Measurements from ENCODE around the gene FGD5.

The FGD5 gene

DNA sequence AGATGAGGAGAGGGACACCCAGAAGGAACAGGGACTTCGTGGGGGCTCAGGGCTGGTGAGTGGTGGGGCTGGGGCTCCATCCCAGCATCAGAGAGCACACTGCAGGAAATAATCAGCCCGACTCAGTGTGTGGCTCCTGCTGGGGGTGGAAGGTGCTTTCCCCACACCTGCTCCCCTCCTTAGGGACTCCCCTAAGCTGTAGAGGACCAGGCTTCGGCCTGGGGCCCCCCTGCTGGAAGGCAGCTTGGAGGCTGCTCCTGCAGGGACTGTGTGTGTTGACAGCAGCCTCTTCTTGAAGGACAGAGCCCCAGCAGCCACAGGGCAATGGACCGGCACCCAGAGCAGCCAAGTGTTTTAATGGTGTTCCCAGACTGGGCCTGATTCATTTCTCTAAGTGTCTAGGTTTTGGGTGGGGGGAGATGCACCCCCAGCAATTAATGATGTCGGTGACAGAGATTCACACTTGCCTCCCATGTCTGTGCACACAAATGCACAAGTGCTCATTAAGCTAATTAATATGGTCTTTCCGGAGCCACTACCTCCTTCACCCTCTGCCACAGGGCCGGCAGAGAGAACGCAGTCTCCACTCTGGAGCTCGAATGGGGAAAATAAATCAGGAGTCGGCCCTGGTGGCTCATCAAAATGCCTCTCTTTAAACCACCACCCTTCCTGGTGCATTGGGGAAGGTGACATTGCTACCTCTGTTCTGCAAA lies 16.9 kb upstream of the FGD5 start:
- DNase-seq (ENCODE audit: low read depth) = no peak
- Histone ChIP-seq H3K4me1 (ENCODE audit: control insufficient read depth, insufficient read depth, low read length) (no peaks in the 10 kb centered on the region), H3K27me3 (replicated peaks; ENCODE audit: control insufficient read depth, insufficient read depth, low read length) (peaks cover 37% of the 10 kb centered on the region)

DNA sequence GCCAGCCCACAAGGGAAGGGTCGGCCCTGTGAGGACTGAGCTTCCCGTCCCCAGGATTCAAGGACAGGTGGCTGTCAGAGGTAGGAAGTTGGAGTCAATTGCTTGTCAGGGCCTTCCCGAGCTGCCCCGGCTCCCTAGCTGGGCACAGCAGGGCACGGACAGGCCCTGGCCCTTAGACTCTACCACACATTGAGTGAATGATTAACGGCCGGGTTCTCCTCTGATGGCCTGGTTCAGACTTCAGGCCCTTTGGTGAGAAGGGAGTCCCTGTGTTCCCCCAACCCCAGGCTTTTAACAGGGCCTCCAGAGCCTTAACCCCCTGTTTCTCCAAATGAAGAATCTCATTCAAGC lies 16.4 kb upstream of the FGD5 start:
- Histone ChIP-seq H3K36me3 (ENCODE audit: control insufficient read depth, insufficient read depth, low read length, severe bottlenecking) (no peaks in the 10 kb centered on the region), H3K9ac (ENCODE audit: low read length) (no peak overlapping the region), H3K4me1 (ENCODE audit: control insufficient read depth, insufficient read depth, low read length) (no peaks in the 10 kb centered on the region), H3K4me3 (ENCODE audit: low read length) (no peak overlapping the region), H3K27me3 (replicated peaks; ENCODE audit: control insufficient read depth, insufficient read depth, low read length) (peaks cover 35% of the 10 kb centered on the region), H3K9me3 (ENCODE audit: control insufficient read depth, low read length) (no peaks in the 10 kb centered on the region)
- no peak for DNase-seq (ENCODE audit: low read depth)

More for the DNA sequence above, 16.9 kb upstream of the FGD5 start:
- no peaks in the 10 kb centered on the region for H3K9me3 ChIP-seq (ENCODE audit: control insufficient read depth, low read length)
- no peaks in the 10 kb centered on the region for H3K36me3 ChIP-seq (ENCODE audit: control insufficient read depth, insufficient read depth, low read length, severe bottlenecking)
- no peak overlapping the region for H3K4me3 ChIP-seq (ENCODE audit: low read length)
- no peak overlapping the region for H3K9ac ChIP-seq (ENCODE audit: low read length)

DNA sequence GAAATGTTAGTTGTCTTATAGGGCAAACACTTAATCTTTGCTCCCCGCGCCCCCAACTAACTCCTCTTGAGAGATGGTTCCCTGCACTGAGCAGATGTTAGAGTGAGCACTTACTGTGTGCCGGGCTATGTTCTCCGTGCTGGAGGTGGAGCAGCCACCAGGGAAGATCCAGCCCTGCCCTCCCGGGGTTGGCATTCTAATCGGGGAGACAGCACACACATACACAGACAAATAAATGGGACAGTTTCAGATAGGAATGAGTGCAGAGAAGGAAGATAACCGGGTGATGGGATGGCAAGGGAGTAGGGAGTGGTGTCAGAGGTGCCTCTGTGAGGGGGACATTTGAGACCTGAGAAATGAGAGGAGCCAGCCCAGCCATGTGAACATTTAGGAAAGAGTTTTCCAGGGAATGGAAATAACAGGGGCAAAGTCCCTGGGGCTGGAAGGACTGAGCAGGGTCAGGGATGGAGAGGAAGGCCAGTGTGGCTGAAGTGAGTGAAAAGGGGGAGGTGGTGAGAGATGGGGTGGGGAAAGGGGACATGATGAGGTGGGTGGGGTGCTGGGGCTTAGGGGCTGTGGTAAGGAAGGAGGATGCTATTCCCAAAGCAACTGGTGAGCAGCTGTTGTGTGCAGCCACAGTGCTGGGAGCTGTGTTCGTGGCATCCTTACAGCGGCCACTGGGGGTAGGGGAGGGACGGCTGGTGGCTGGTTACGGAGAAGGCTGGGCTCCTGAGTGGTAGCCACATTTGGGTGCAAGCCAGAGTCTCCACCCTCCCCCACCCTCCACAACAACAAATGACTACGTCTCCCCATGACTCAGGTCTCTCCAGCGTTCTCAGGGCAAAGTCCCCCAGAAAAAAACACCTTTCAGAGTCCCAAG lies 15.4 kb upstream of the FGD5 start:
- peaks cover 40% of the 10 kb centered on the region for H3K27me3 ChIP-seq (replicated peaks; ENCODE audit: control insufficient read depth, insufficient read depth, low read length)
- H3K36me3 ChIP-seq (ENCODE audit: control insufficient read depth, insufficient read depth, low read length, severe bottlenecking) = no peaks in the 10 kb centered on the region
- H3K4me1 ChIP-seq (ENCODE audit: control insufficient read depth, insufficient read depth, low read length) = no peaks in the 10 kb centered on the region
- H3K9ac ChIP-seq (ENCODE audit: low read length) = no peak overlapping the region
- DNase-seq (ENCODE audit: low read depth) = no peak
- no peaks in the 10 kb centered on the region for H3K9me3 ChIP-seq (ENCODE audit: control insufficient read depth, low read length)
- H3K4me3 ChIP-seq (ENCODE audit: low read length) = no peak overlapping the region

- no peak overlapping the region for H3K4me3 ChIP-seq (ENCODE audit: low read length)
- peaks cover 37% of the 10 kb centered on the region for H3K27me3 ChIP-seq (replicated peaks; ENCODE audit: control insufficient read depth, insufficient read depth, low read length)
- H3K4me1 ChIP-seq (ENCODE audit: control insufficient read depth, insufficient read depth, low read length) = no peaks in the 10 kb centered on the region
- DNase-seq (ENCODE audit: low read depth) = no peak
- no peak overlapping the region for H3K9ac ChIP-seq (ENCODE audit: low read length)
- no peaks in the 10 kb centered on the region for H3K9me3 ChIP-seq (ENCODE audit: control insufficient read depth, low read length)
- no peaks in the 10 kb centered on the region for H3K36me3 ChIP-seq (ENCODE audit: control insufficient read depth, insufficient read depth, low read length, severe bottlenecking)
Observed at GRCh38 chr3:14803981-14804834, 14.6 kb upstream of the FGD5 start.

DNA sequence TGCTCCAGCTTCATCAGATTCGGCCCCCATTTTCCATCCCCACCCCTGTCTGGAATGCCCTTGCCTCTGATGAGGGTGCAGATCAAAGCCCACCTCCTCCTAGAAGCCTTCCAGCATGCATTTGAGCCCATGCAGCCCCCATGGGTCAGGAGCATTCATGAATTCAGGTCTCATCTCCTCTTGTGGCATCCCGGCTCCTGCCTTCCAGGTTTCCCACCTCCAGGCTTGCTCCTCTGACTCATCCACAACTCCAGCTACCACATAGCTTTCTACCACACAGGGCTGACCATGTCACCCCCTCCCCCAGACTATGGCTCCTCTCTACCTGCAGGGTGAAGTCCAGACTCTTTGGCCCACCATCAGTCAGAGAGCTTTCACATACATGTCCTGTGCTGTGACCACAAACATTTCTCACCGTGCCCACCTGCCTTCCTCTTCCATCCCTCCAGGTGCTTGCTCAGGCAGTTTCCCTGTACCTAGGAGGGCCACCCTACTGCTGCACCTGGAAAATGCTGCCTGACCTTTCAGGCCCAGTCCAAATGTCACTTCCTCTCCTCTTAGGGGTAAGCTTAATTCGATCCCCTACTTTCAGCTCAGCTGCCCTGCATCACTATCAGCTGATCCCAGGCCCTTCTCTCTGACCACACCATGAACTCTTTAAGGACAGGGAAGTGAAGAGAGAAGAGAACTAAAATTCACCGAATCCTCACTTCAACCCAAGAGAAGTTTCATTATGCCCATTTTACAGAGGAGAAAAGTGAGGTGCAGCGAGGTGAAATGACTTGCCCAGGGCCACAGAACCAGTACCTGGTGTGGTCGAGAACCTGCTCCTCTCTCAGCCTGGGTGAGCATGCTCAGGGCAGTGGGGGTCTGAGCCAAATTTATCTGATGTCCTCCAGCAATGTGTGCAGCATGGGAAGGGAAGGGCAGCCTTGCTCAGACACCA lies 13.7 kb upstream of the FGD5 start:
- Histone ChIP-seq H3K4me1 (ENCODE audit: control insufficient read depth, insufficient read depth, low read length) (no peaks in the 10 kb centered on the region), H3K9ac (ENCODE audit: low read length) (no peak overlapping the region), H3K36me3 (ENCODE audit: control insufficient read depth, insufficient read depth, low read length, severe bottlenecking) (no peaks in the 10 kb centered on the region), H3K4me3 (ENCODE audit: low read length) (no peak overlapping the region), H3K9me3 (ENCODE audit: control insufficient read depth, low read length) (no peaks in the 10 kb centered on the region), H3K27me3 (replicated peaks; ENCODE audit: control insufficient read depth, insufficient read depth, low read length) (peaks cover 45% of the 10 kb centered on the region)
- no peak for DNase-seq (ENCODE audit: low read depth)

DNA sequence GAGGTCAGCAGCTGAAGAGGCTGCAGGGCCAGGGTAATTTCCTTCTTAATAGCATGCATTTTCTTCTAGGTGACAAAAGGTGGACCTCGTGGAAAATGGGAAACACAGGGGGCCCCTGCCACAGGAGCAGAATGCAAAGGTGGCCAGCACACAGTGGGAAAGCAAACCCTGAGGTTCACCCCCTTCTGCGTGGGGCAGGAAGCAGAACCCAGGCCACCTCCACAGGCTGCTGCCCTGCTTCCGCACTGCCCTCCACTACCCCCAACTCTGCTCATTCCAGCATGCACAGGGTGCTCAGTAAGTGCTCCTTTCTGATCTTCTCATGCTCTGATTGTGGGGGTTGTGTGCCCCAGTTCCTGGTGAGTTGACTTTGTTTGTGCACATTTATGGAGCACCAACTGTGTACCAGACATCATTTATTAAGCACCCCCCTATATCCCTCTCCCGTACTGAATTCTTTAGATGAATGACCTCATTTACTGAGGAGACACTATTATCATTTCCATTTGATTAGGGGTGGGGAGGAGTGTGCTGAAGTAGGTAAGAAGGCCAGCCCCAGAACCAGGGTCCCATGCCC lies 12.7 kb upstream of the FGD5 start:
- Histone ChIP-seq H3K4me3 (ENCODE audit: low read length) (no peak overlapping the region), H3K9ac (ENCODE audit: low read length) (no peak overlapping the region), H3K36me3 (ENCODE audit: control insufficient read depth, insufficient read depth, low read length, severe bottlenecking) (no peaks in the 10 kb centered on the region), H3K9me3 (ENCODE audit: control insufficient read depth, low read length) (no peaks in the 10 kb centered on the region), H3K4me1 (ENCODE audit: control insufficient read depth, insufficient read depth, low read length) (peaks cover 1% of the 10 kb centered on the region), H3K27me3 (replicated peaks; ENCODE audit: control insufficient read depth, insufficient read depth, low read length) (peaks cover 46% of the 10 kb centered on the region)
- no peak for DNase-seq (ENCODE audit: low read depth)

GRCh38 chr3:14806641-14807263 lies 12.0 kb upstream of the FGD5 start:
- H3K27me3 ChIP-seq (replicated peaks; ENCODE audit: control insufficient read depth, insufficient read depth, low read length) = peaks cover 44% of the 10 kb centered on the region
- no peak overlapping the region for H3K4me3 ChIP-seq (ENCODE audit: low read length)

GRCh38 chr3:14808025-14808424 lies 10.7 kb upstream of the FGD5 start:
- H3K9ac ChIP-seq (ENCODE audit: low read length) = no peak overlapping the region
- H3K4me1 ChIP-seq (ENCODE audit: control insufficient read depth, insufficient read depth, low read length) = peaks cover 3% of the 10 kb centered on the region
- peaks cover 46% of the 10 kb centered on the region for H3K27me3 ChIP-seq (replicated peaks; ENCODE audit: control insufficient read depth, insufficient read depth, low read length)
- no peak for DNase-seq (ENCODE audit: low read depth)
- no peaks in the 10 kb centered on the region for H3K9me3 ChIP-seq (ENCODE audit: control insufficient read depth, low read length)
- H3K4me3 ChIP-seq (ENCODE audit: low read length) = no peak overlapping the region
- H3K36me3 ChIP-seq (ENCODE audit: control insufficient read depth, insufficient read depth, low read length, severe bottlenecking) = no peaks in the 10 kb centered on the region

More at GRCh38 chr3:14806641-14807263, 12.0 kb upstream of the FGD5 start:
- Histone ChIP-seq H3K9me3 (ENCODE audit: control insufficient read depth, low read length) (no peaks in the 10 kb centered on the region), H3K36me3 (ENCODE audit: control insufficient read depth, insufficient read depth, low read length, severe bottlenecking) (no peaks in the 10 kb centered on the region), H3K4me1 (ENCODE audit: control insufficient read depth, insufficient read depth, low read length) (peaks cover 3% of the 10 kb centered on the region), H3K9ac (ENCODE audit: low read length) (no peak overlapping the region)
- DNase-seq (ENCODE audit: low read depth) = no peak

DNA sequence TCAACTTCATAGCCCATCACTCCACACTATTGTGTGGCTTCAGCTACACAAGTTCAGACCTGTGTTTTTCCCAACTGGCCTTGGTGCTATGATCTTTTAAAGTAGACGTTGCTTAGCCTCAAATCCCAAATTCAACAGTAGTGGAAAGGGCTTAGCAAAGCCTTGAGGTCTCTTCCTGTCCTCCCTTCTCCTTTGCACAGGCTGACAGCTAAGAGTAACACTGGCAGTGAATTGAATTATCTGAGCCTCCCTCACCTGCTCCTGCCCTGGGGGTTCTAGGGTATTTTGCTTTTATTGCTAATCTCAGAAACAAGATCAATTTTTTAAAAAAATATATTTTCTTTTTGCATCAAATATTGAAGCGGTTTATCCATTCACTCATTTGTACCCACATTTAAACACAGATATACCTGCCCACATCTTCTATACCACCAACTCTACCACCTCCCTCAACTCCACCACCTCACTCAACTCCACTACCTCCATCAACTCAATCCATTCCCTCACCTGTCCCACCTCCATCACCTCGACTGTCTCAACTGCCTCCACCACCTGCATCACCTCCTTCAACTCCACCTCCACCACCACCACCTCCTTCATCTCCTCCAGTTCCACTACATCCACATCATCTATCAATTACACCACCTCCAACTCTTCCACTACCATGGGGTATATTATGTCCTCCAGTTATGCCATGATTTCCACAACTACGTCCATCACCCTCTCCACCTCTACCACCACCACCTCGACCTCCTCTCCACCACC lies 10.1 kb upstream of the FGD5 start:
- Histone ChIP-seq H3K9me3 (ENCODE audit: control insufficient read depth, low read length) (no peaks in the 10 kb centered on the region), H3K4me1 (ENCODE audit: control insufficient read depth, insufficient read depth, low read length) (peaks cover 3% of the 10 kb centered on the region), H3K9ac (ENCODE audit: low read length) (no peak overlapping the region), H3K27me3 (replicated peaks; ENCODE audit: control insufficient read depth, insufficient read depth, low read length) (peaks cover 43% of the 10 kb centered on the region), H3K36me3 (ENCODE audit: control insufficient read depth, insufficient read depth, low read length, severe bottlenecking) (no peaks in the 10 kb centered on the region), H3K4me3 (ENCODE audit: low read length) (no peak overlapping the region)
- DNase-seq (ENCODE audit: low read depth) = no peak
